H9 (cell line): ENCODE measurements around the gene MCF2L2. TPM values are rescaled to one million over a fixed set of nuclear protein-coding genes. Genes with fewer than 3 reads are reported as not detected.

Experiments
- DNase-seq: peaks from one replicate; pipeline ENCODE4 v3.0.0-alpha.2; 2017
- H2AFZ ChIP-seq: one replicate; pipeline ENCODE4 v1.6.1; 2013; ENCODE audit warnings: mild to moderate bottlenecking, low read length, control low read depth, moderate library complexity
- H2AK5ac ChIP-seq: 2 replicates; pipeline ENCODE4 v1.6.1; 2013; ENCODE audit warnings: low read length, control low read depth, mixed read lengths; ENCODE audit not compliant: insufficient read length
- H2BK120ac ChIP-seq: one replicate; pipeline ENCODE4 v1.6.1; 2013; ENCODE audit warnings: low read depth, mild to moderate bottlenecking, low read length, control low read depth, inconsistent platforms; ENCODE audit not compliant: poor library complexity, severe bottlenecking
- H2BK12ac ChIP-seq: 2 replicates; pipeline ENCODE4 v1.6.1; 2013; ENCODE audit warnings: low read length, control low read depth, mixed read lengths, low read depth; ENCODE audit not compliant: insufficient read length
- H2BK15ac ChIP-seq: 2 replicates; pipeline ENCODE4 v1.6.1; 2013; ENCODE audit warnings: low read depth, low read length, control low read depth
- H2BK20ac ChIP-seq: one replicate; pipeline ENCODE4 v1.6.1; 2013; ENCODE audit warnings: low read depth, mild to moderate bottlenecking, low read length, control low read depth, inconsistent platforms; ENCODE audit not compliant: poor library complexity, severe bottlenecking
- H2BK5ac ChIP-seq: 2 replicates; pipeline ENCODE4 v1.6.1; 2013; ENCODE audit warnings: low read length, control low read depth, mixed read lengths; ENCODE audit not compliant: insufficient read length
- H3K14ac ChIP-seq: 2 replicates; pipeline ENCODE4 v1.6.1; 2013; ENCODE audit warnings: low read length, control low read depth; ENCODE audit not compliant: insufficient read depth
- H3K18ac ChIP-seq: 2 replicates; pipeline ENCODE4 v1.6.1; 2013; ENCODE audit warnings: low read depth, mild to moderate bottlenecking, mixed read lengths, low read length, control low read depth; ENCODE audit not compliant: insufficient read length
- H3K23ac ChIP-seq: 2 replicates; pipeline ENCODE4 v1.6.1; 2013; ENCODE audit warnings: low read length, control low read depth, mixed read lengths, low read depth; ENCODE audit not compliant: insufficient read length
- H3K23me2 ChIP-seq: 2 replicates; pipeline ENCODE4 v1.6.1; 2013; ENCODE audit warnings: low read depth, mild to moderate bottlenecking, mixed read lengths, low read length, control low read depth; ENCODE audit not compliant: insufficient read length, poor library complexity, severe bottlenecking
- H3K27ac ChIP-seq: 2 replicates; pipeline ENCODE4 v1.5.1; 2013; ENCODE audit warnings: low read length, control low read depth, mixed read lengths, low read depth; ENCODE audit not compliant: insufficient read length
- H3K27me3 ChIP-seq: 2 replicates; pipeline ENCODE4 v1.6.1; 2013; ENCODE audit warnings: low read length, control low read depth, inconsistent platforms; ENCODE audit not compliant: insufficient read depth
- H3K4ac ChIP-seq: 2 replicates; pipeline ENCODE4 v1.6.1; 2013; ENCODE audit warnings: low read depth, mild to moderate bottlenecking, control low read depth, inconsistent platforms, low read length, moderate library complexity
- H3K4me1 ChIP-seq: 2 replicates; pipeline ENCODE4 v1.6.1; 2013; ENCODE audit warnings: low read length, control low read depth, inconsistent platforms; ENCODE audit not compliant: insufficient read depth
- H3K4me2 ChIP-seq: 2 replicates; pipeline ENCODE4 v1.6.1; 2013; ENCODE audit warnings: low read length, control low read depth, mixed read lengths; ENCODE audit not compliant: insufficient read length, insufficient read depth
- H3K56ac ChIP-seq: 2 replicates; pipeline ENCODE4 v1.6.1; 2013; ENCODE audit warnings: low read depth, mild to moderate bottlenecking, mixed read lengths, low read length, control low read depth; ENCODE audit not compliant: insufficient read length
- H3K79me1 ChIP-seq: 2 replicates; pipeline ENCODE4 v1.6.1; 2013; ENCODE audit warnings: low read depth, mild to moderate bottlenecking, moderate library complexity, low read length, control low read depth, inconsistent platforms; ENCODE audit not compliant: insufficient read depth, poor library complexity, severe bottlenecking
- H3K79me2 ChIP-seq: 2 replicates; pipeline ENCODE4 v1.6.1; 2013; ENCODE audit warnings: low read length, control low read depth, inconsistent platforms; ENCODE audit not compliant: insufficient read depth
- H3K9ac ChIP-seq: 2 replicates; pipeline ENCODE4 v1.6.1; 2013; ENCODE audit warnings: low read length, control low read depth, mixed read lengths; ENCODE audit not compliant: insufficient read length; ENCODE audit errors: extremely low read depth
- H3K9me3 ChIP-seq: one replicate; pipeline ENCODE4 v1.6.1; 2013; ENCODE audit warnings: low read depth, low read length, inconsistent platforms; ENCODE audit not compliant: control insufficient read depth
- H3T11ph ChIP-seq: one replicate; pipeline ENCODE4 v1.6.1; 2013; ENCODE audit warnings: mild to moderate bottlenecking, low read length, control low read depth, inconsistent platforms
- H4K20me1 ChIP-seq: one replicate; pipeline ENCODE4 v1.6.1; 2013; ENCODE audit not compliant: control insufficient read depth, insufficient read length, insufficient read depth
- H4K5ac ChIP-seq: 2 replicates; pipeline ENCODE4 v1.6.1; 2013; ENCODE audit warnings: low read depth, mild to moderate bottlenecking, mixed read lengths, low read length, control low read depth; ENCODE audit not compliant: insufficient read length
- H4K8ac ChIP-seq: replicated peaks from 2 replicates; pipeline ENCODE4 v1.6.1; 2013; ENCODE audit warnings: low read length, control low read depth, mixed read lengths, low read depth; ENCODE audit not compliant: insufficient read length
- H4K91ac ChIP-seq: 2 replicates; pipeline ENCODE4 v1.6.1; 2013; ENCODE audit warnings: low read depth, mild to moderate bottlenecking, moderate library complexity, mixed read lengths, low read length, control low read depth; ENCODE audit not compliant: insufficient read length
- H3K27ac Mint-ChIP-seq, 3 experiments: 2 replicates in 2 of 3; 3 replicates in 1 of 3; pipeline ENCODE4 v1.8.0; 2020 to 2021; ENCODE audit warnings: mixed read lengths in 3 of 3, mild to moderate bottlenecking in 1 of 3, moderate library complexity in 1 of 3
- H3K27me3 Mint-ChIP-seq: 2 replicates; pipeline ENCODE4 v1.8.0; 2021; ENCODE audit warnings: low read depth, mild to moderate bottlenecking, moderate library complexity, mixed read lengths
- H3K36me3 Mint-ChIP-seq, 3 experiments: 2 replicates in 2 of 3; 3 replicates in 1 of 3; pipeline ENCODE4 v1.8.0; 2020 to 2021; ENCODE audit warnings: low read depth in 3 of 3, mixed read lengths in 3 of 3; ENCODE audit not compliant: insufficient read depth in 1 of 3
- H3K4me1 Mint-ChIP-seq, 2 experiments: 2 replicates each; pipeline ENCODE4 v1.8.0; 2020; ENCODE audit warnings: mixed read lengths in 2 of 2
- H3K4me3 Mint-ChIP-seq, 2 experiments: 2 replicates in 1 of 2; 3 replicates in 1 of 2; pipeline ENCODE4 v1.8.0; 2020 to 2021; ENCODE audit warnings: mild to moderate bottlenecking in 2 of 2, mixed read lengths in 2 of 2, moderate library complexity in 1 of 2
- H3K9me3 Mint-ChIP-seq, 2 experiments: 2 replicates in 1 of 2; 3 replicates in 1 of 2; pipeline ENCODE4 v1.8.0; 2020; ENCODE audit warnings: mild to moderate bottlenecking in 2 of 2, mixed read lengths in 2 of 2, moderate library complexity in 1 of 2
- WGBS: extraction: QIAGEN DNeasy Blood & Tissue Kit; methylation state at CpG from one replicate; pipeline ENCODE4 v1.1.7; 2013; ENCODE audit warnings: missing lambda C conversion rate, low lambda C conversion rate, mixed read lengths; ENCODE audit not compliant: insufficient read length; ENCODE audit errors: extremely low coverage; 5-methylcytosine and 5-hydroxymethylcytosine counted together
- total RNA-seq: library from RNA; stranded (reverse); gene quantifications from 2 replicates; pipeline ENCODE4 v1.2.1, GENCODE V29; 2021
- TF ChIP-seq, protein P1 (sequence below): fragments of 200-600 bp; sonication (generic); conservative IDR thresholded peaks from 3 replicates; pipeline ENCODE4 v1.8.0; 2021; ENCODE audit warnings: antibody characterized with exemption, mild to moderate bottlenecking

MCF2L2 gene
- total RNA-seq, 1 experiment from 2014 or later, result 6.4 TPM

DNA sequence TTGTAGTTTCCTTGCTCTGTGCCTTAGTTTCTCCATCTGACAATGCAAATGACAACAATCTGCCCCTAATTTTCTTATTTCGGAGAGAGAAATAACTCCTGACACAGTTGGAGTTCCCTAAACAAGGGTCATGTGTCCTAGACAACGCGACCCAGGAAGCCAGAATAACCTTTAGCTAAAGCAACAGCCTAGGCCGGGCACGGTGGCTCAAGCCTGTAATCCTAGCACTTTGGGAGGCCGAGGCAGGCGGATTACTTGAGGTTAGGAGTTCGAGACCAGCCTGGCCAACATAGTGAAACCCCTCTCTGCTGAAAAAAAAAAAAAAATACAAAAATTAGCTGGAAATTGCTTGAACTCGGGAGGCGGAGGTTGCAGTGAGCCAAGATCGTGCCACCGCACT is 49.9 kb downstream of the MCF2L2 start:
- no CpG with 5 or more reads among the region's 12 CpGs for WGBS
- TF ChIP-seq, protein P1, sequence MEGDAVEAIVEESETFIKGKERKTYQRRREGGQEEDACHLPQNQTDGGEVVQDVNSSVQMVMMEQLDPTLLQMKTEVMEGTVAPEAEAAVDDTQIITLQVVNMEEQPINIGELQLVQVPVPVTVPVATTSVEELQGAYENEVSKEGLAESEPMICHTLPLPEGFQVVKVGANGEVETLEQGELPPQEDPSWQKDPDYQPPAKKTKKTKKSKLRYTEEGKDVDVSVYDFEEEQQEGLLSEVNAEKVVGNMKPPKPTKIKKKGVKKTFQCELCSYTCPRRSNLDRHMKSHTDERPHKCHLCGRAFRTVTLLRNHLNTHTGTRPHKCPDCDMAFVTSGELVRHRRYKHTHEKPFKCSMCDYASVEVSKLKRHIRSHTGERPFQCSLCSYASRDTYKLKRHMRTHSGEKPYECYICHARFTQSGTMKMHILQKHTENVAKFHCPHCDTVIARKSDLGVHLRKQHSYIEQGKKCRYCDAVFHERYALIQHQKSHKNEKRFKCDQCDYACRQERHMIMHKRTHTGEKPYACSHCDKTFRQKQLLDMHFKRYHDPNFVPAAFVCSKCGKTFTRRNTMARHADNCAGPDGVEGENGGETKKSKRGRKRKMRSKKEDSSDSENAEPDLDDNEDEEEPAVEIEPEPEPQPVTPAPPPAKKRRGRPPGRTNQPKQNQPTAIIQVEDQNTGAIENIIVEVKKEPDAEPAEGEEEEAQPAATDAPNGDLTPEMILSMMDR, result no peak
- DNase-seq, result no peak

More for the DNA sequence above, 49.9 kb downstream of the MCF2L2 start:
- Histone ChIP-seq H4K20me1 (no peaks in the 10 kb centered on the region), H2BK120ac (no peak overlapping the region), H2AFZ (no peak overlapping the region), H2AK5ac (no peak overlapping the region), H3K9me3 (no peaks in the 10 kb centered on the region), H3K23me2 (no peaks in the 10 kb centered on the region), H3K27me3 (no peaks in the 10 kb centered on the region), H2BK5ac (no peak overlapping the region), H3K4me1 (no peaks in the 10 kb centered on the region), H4K5ac (no peak overlapping the region), H3K27ac (no peak overlapping the region), H3K9ac (no peak overlapping the region), H3T11ph (no peak overlapping the region), H3K4me2 (no peak overlapping the region), H2BK12ac (no peak overlapping the region), H3K4ac (no peak overlapping the region), H4K91ac (no peak overlapping the region), H3K79me2 (no peaks in the 10 kb centered on the region), H3K14ac (no peak overlapping the region), H2BK15ac (no peak overlapping the region), H3K23ac (no peak overlapping the region), H4K8ac (no peak overlapping the region), H3K56ac (no peak overlapping the region), H3K79me1 (no peaks in the 10 kb centered on the region), H3K18ac (no peak overlapping the region), H2BK20ac (no peak overlapping the region)
- Mint-ChIP-seq H3K9me3 (no peaks in the 10 kb centered on the region), H3K36me3 (no peaks in the 10 kb centered on the region; a peak in 2 of 7 replicates), H3K27ac (no peak overlapping the region), H3K4me1 (peaks cover 6 to 10% of the 10 kb centered on the region in 2 experiments; a peak in 3 of 4 replicates), H3K4me3 (no peak overlapping the region), H3K27me3 (no peaks in the 10 kb centered on the region)
